HL-60/S4 (cell line): ENCODE data around the gene PRCD.
"Not testable (repeated sequence)": the region's sequence is repeated elsewhere in the genome, so short reads cannot be mapped to it uniquely, and the experiment has no call there.

ENCODE experiments used
- in situ Hi-C: fragments of 300-500 bp; cut with MboI; formaldehyde crosslinking; loops from 2 replicates; pipeline ENCODE4 v1.14.3; 2022; ENCODE audit warnings: low sequenced_read_pairs

The PRCD gene

DNA sequence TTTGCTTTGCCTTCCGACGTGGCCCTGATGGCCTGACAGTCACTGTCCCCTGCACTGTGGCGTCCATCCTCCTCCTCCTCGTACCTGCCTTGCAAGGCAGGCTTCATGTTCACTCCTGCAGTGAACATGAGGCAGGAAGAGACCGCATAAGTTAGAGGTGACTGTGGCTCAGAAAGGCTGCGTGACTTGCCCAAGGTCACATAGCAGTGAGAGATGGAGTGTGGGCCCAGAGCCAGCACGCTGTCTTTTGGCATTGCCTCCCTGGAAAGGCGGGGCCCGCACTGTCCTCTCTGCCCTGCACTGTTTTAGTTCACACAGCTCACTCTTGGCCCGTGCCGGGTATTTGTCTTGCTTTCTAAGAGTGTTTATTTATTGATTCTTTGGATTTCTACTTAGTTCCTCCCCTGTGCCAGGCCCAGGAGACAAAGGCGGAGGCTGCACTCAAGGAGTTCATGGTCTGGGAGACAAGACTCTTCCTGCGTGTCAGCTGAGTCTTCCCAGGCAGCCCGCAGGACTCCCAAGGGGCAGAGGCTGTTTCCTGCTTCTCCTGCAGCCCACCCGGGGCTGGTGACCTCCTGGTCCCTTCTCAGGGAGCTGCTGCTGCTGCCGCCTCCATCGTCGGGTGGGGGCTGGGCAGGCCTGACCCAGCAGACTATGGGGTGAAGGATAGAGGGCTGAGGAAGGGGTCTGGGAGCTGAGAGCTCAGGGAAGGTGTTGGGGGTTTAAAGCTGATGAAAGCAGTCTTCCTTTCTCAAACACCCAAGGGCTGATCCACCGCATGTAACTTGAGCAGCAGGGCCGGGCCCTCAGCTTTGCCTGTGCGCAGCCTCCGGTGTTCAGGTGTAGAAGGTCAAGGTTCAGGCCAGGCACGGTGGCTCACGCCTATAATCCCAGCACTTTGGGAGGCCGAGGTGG lies 15.0 kb upstream of the PRCD start:
- in situ Hi-C loops = loop anchor here (5.0 to 25.0 kb wide), 2 partner anchors 97 to 113 kb away; no protein-coding TSS in a partner anchor

DNA sequence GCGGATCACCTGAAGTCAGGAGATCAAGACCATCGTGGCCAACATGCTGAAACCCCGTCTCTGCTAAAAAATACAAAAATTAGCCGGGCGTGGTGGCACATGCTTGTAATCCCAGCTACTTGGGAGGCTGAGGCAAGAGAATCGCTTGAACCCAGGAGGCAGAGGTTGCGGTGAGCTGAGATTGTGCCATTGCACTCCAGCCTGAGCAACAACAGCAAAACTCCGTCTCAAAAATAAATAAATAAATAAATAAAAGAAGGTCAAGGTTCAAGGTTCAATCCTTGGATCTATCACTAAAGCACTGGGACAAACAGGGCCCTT lies 14.4 kb upstream of the PRCD start:
- in situ Hi-C loops = not testable (repeated sequence)

DNA sequence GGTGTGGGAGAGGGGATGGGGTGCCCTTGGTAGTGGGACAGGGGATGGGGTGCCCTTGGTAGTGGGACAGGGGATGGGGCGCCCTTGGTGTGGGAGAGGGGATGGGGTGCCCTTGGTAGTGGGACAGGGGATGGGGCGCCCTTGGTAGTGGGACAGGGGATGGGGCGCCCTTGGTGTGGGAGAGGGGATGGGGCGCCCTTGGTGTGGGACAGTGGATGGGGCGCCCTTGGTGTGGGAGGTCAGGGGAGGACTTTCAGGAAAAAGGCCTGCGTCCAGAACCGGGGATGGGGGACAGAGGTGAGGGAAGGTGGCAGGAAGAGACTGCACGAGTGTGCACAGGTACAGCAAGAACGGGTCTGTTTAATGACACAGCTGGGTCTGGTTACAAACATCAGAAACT lies 12.8 kb upstream of the PRCD start:
- in situ Hi-C loops = not testable (repeated sequence)

DNA sequence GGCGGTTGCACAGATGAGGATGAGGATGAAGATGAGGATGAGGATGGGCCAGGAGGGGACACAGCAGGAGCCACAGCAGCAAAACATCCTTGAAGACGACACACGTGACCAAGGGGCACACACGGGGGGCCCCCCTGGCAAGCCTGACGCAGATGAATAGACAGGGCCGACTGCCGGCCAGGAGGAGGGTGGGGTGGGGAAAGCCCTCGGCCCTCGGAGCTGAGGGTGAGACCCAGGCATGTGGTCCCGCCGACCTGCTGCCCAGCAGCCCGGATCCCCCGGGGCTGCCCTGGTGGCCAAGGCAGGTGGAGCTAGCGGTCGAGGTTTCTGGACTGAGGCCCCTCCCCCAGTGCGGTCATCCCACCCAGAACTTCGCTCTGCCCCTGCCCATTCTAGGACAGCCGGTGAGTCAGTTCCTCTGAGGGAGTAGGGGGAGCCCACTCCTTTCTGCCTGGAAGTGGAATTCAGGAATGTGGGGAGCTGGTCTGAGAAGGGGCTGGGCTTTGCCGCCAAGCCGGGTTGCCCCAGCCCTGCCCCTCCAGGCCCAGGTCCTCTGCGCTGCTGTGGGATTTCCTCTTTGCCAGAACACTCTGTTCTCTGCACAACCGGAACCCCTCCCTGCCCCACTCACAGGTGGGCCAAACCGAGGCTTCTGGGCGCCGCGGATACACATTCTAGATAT lies 12.3 kb upstream of the PRCD start:
- in situ Hi-C loops = no loop called here

DNA sequence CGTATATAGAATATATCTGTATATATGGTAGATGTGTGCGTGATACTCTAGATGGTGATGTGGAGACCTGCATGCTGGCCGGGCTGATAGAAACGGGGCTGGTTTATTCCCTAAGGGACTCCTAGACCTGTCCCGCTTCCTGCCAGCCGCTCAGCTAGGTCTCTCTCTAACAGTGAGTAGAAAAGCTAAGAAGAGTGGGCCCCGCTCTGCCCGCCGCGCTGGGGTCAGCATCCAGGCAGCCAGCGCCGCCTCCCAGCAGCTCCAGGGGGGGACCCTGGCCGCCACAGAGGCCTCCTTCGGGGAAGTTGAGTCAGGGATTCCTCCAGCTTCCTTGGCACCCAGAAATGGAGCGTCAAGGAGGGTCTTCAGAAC lies 11.7 kb upstream of the PRCD start:
- in situ Hi-C loops = no loop called here

DNA sequence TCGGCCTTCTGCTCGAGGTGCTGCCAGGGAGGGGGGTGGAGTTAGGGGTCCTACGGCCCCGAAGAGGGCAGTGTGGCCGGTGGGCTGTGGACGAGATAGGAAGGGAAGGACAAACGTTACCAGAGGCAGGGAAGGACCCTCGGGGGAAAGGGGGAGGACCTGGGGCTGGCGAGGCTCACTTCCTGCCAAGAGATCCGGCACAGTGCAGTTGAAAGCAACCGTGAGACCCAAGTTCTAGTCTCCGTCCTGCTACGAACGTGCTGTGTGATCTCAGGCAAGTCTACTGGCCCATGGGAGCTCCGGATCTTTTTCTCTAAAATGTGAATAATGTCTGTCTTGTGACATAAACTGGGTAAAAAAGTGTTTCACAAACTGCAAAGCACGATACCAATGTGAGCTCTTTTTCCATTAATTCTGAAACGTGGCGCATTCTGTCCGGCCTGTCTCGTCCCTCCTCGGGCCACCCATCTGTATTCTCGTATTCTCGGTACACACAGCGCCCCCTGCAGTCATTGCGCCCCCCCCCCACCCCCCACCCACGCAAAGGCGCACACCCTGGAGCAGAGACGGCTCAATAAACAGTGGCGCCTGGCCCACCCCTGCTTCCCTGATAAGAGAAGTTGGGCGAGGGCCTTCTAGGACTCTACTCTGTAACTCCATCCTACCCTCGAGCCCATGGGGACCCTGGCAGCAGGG lies 11.2 kb upstream of the PRCD start:
- in situ Hi-C loops = no loop called here

- in situ Hi-C loops = no loop called here
Measured at GRCh38 chr17:76529224-76530094, 10.4 kb upstream of the PRCD start.

DNA sequence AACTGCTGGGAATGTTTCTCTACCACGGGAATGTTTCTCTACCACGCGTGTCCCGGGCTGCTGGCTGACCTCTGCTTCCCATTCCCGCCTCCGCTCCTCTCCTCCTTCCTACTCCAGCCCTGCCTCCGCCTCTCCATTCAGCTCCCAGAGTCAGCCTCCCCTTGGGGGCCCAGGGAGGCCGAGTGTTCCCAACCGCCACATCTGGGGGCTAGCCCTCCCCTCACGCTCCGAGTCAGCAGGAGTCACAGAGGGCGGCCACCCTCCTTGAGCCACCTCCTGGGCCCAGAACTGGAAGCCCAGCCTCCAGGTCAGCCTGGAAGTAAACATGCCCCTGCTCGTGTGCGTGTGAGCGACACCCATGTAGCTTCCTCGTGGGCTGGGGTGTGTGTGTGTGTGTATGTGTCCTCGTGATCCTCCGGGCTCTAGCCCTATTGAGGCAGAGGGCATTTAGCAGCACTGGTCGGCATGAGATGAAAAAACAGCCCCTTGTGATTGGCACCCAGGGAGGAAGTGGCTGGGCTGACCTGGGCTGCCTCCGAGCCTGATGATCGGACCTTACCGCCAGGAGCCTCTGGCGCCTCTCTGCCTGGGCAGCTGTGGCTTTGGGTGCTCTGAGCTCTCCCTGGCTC lies 9.6 kb upstream of the PRCD start:
- in situ Hi-C loops = no loop called here

- in situ Hi-C loops = no loop called here
Measured at GRCh38 chr17:76530811-76531485, 8.9 kb upstream of the PRCD start.

DNA sequence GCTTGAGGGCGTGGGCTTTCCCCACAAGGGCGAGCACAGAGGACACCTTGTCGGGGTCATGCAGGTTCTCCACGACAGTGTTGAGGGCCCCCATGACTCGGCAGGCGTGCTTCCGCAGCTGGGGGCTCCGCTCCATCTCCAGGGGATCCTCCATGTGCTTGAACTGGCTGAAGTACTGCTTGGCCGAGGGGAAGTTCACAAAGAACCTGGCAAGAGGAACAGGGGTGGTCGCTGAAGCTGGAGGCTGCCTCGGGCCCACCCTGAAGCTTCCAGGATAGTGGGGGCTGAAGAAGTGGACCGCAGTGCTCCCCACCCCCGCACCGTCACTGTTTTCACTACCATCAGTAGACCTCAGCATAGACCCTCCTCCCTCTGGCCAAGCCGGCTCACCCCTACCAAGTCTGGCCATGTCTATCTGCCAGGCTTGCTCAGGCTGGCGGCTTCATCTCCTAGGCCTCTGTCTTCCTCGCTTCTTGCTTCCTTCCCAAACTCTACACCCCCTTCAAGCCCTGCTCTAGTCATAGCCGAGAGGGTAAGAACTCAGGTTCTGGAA lies 8.3 kb upstream of the PRCD start:
- in situ Hi-C loops = no loop called here

DNA sequence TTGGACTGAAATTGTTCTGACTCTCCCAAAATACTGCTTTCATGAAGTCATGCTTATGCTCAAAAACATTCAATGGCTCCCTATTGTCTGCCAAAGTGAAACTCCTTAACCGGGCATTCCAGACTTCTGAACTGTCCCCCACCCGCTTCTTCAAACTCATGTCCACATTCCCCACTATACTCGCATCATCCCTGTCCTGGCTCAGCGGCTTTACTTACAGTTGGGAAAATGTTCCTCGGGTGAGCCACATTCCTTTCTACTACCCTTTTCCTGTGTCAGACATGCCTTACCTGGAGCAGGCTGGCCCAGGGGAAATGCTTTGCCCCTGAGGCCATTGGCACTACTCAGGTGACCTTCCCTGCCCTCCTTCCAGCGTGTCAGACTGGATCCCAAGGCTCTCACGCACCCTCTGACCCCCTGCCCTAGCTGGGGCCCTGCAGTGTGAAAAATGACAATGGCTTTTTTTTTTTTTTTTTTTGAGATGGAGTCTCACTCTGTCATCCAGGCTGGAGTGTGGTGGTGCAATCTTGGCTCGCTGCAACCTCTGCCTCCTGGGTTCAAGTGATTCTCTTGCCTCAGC lies 7.7 kb upstream of the PRCD start:
- in situ Hi-C loops = no loop called here

DNA sequence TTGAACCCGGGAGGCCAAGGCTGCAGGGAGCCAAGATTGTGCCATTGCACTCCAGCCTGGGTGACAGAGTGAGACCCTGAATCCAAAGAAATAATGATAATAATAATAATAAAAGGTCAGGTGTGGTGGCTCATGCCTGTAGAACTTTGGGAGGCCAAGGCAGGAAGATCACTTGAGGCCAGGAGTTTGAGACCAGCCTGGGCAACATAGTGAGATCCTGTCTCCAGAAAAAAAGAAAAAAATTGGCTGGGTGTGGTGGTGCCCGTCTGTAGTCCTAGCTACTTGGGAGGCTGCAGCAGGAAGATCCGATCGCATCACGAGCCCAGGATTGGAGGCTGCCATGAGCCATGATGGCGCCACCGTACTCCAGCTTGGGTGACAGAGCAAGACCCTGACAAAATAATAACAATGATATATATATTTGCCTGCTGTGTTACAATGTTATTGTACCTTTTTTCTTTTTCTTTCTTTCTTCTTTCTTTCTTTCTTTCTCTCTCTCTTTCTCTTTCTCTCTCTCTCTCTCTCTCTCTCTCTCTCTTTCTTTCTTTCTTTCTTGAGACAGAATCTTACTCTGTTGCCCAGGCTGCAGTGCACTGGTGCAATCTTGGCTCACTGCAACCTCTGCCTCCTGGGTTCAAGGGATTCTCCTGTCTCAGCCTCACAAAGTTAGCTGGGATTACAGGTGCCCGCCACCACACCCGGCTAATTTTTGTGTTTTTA lies 6.0 kb upstream of the PRCD start:
- in situ Hi-C loops = not testable (repeated sequence)

DNA sequence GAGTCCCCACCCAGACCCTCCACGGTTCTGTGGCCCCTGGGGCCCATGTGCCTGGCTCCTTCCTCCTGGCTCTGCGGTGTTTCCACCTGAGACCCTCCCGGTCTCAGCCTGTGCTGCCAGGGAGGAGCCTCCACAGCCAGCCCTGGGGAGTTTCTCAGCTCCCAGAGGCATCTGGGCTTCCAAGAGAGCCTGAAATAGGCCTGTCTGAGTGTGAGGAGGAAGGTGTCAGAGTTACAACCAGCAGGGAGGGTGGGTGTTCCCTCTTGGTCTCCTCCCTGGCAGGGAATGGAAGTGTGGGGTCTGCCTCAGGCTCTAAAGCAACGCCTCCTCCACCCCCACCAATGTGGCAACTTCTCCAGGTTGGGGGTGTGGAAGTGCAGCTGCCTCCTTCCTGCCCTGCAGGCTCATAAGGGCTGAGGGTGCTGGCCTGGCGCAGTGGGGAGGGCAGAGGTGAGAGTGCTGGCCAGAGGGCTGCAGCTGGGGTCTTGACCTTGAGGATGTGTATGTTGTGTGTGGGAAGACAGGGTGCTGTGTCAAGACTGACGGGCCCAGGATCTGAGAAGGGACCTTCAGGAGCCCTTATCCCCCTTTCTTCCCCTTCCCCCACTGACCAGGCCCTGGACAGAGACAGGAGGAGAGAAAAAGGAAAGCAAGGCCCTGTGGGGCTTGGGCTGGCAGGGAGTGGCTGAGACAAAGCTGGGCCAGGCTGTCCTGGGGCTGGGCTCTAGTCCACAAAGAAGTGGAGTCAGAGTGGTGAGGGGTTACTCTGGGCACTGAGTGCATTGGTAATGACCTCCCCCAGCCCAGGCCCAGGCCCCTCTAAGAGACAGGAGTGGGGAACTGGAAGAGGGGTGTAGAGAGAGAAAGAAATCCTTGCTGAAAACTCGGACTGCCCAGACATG lies 4.8 kb upstream of the PRCD start:
- in situ Hi-C loops = no loop called here

DNA sequence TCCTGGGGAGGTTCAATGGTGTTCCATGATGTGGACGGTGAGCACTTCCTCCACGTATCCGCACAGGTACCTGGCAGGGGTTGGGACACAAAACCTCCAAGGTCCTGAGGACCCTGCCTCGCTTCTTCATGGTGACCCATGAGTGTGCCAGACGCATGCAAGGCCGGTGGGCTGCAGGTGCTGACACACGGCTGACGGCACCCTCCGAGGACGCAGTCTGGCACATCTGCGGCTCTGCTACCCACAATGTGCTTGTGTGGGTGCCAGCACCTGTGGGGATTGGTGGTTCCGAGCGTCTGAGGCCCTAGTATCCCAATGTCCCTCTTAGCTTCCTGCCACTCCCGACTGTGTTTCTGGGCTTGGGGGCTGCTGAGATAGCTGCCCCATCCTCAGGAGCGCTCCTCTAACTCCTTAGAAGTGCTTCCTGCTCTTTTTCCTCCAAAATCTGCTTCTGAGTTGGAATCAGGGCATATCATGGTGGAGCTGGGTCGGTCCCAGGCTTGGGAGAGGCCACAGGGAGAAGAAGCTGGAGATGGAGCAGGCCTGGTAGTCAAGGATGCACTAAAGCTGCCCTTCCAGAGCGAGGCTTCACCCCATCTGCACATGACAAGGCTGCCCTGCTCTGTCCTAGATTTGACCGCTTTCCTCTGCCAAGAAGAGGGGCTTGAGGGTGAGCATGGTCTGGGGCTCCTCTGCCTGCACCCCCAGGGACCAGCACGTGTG lies 3.9 kb upstream of the PRCD start:
- in situ Hi-C loops = no loop called here

- in situ Hi-C loops = no loop called here
Measured at GRCh38 chr17:76536511-76537287, 3.1 kb upstream of the PRCD start.

DNA sequence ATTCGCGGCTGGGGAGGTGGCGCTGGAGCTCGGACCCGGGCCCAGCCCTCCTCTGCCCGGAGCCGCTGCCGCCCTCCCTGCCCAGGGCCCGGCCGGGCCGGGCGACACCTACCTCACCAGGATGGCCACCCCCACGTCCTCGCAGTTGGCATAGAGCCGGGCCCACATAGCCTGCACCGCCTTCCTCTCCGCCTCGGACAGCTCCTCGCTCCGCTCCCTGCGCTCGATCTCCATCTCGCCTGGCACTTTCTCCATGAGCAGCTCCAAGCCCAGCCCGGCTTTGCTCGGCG lies 2.6 kb upstream of the PRCD start:
- in situ Hi-C loops = no loop called here
